ENCODE results near the gene GPR107. TPM values are rescaled to one million over a fixed set of nuclear protein-coding genes. Genes with fewer than 3 reads are reported as not detected.

GPR107 gene
- total RNA-seq, 1 donor from 2014 or later = 41.0 TPM

DNA sequence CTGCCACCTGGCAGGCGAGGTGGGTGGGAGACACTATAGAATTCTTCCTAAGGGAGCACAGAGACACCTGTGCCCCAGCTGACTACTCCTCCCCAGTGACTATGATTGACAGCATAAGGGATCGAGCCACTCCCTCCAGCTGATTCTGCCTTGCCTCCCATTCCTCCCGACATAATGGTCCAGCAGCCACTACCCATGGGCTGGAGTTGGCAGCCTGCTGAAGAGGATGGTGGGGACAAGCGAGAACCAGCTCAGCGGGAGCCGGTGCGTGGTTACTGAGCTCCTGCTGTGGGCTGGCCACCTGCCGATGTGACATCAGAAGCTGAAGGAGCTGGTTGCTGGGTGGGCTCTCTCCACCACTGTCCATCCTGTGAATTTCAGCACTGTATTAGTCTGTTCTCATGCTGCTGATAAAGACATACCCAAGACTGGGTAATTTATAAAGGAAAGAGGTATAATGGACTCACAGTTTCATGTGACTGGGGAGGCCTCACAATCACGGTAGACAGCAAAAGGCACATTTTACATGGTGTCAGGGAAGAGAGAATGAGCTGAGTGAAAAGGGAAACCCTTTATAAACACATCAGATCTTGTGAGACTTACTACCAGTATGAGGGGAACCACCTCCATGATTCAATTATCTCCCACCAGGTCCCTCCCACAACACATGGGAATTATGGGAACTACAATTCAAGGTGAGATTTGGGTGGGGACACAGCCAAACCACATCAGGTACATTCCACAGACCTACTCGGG is 106.4 kb downstream of the GPR107 start:
- no peak for DNase-seq (ENCODE audit: low read depth)

DNA sequence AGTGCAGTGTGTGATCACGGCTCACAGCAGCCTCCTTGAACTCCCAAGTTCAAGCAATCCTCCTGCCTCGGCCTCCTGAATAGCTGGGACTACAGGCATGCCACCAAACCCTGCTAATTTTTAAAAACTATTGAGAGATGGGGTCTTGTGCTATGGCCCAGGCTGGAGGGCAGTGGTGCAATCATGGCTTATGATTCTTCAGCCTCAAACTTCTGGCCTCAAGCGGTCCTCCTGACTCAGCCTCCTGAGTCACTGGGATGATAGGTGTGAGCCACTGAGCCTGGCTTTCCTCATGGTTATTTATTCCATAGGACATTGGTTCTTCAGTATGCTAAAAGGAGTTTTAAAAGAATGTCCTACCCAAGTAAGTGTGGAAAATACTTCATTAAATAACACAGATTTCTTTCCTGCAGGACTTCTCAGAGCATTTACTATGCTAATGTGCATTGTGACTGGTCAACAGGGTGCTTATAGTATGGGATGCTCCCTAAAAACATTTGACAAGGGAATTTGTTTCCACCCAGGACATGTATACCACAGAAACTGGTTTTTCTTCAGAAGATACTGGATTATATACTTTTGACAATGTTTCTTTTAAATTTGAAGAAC is 107.3 kb downstream of the GPR107 start:
- DNase-seq (ENCODE audit: low read depth) = no peak

DNA sequence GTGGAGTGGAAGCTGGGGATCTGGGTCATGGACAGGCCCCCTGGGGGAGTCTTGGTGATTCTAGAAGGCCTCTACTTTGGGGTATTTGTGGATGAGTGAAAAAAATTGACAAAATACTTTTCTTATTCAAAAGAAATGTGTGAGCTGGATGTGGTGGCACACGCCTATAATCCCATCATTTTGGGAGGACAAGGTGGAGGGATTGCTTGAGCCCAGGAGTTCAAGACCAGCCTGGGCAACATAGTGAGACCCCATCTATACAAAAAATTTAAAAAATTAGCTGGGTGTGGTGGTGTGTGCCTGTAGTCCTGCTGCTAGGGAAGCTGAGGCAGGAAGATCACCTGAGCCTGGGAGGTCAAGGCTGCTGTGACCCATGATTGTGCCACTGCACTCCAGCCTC is 111.9 kb downstream of the GPR107 start:
- DNase-seq (ENCODE audit: low read depth) = no peak

DNA sequence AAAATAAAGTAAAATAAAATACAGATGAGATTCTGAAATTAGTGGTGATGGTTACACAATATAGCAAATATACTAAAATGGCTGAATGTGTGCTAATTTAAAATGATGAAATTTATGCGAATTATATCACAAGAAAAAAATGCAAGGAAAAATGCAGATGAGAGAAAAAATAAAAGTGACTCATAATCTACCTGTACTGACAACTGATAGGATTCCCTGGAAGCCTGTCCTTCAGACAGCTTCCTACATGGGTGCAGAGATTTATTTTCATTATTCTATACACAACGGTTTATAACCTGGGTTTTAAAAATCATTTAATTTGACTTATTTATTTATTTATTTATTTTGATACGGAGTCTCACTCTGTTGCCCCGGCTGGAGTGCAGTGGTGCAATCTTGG is 112.7 kb downstream of the GPR107 start:
- no peak for DNase-seq (ENCODE audit: low read depth)

DNA sequence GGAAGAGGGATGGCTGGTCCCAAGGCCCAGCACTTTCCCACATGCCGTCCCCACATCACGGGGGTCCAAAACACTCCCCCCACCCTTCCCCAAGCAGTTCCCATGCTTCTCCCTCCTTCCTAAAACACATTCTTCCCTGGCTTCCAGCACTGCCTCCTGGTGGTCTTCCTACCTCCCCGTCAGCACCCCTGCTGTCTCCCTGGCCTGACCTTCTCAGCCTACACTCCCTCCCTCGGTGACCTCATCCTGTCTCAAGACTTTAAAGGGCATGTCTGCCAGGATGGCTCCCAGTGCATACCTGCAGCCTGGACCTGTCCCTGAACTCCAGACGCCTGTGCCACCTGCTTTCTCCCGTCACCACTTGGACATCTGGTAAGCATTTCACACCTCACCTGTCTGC is 114.2 kb downstream of the GPR107 start:
- DNase-seq (ENCODE audit: low read depth) = no peak

DNA sequence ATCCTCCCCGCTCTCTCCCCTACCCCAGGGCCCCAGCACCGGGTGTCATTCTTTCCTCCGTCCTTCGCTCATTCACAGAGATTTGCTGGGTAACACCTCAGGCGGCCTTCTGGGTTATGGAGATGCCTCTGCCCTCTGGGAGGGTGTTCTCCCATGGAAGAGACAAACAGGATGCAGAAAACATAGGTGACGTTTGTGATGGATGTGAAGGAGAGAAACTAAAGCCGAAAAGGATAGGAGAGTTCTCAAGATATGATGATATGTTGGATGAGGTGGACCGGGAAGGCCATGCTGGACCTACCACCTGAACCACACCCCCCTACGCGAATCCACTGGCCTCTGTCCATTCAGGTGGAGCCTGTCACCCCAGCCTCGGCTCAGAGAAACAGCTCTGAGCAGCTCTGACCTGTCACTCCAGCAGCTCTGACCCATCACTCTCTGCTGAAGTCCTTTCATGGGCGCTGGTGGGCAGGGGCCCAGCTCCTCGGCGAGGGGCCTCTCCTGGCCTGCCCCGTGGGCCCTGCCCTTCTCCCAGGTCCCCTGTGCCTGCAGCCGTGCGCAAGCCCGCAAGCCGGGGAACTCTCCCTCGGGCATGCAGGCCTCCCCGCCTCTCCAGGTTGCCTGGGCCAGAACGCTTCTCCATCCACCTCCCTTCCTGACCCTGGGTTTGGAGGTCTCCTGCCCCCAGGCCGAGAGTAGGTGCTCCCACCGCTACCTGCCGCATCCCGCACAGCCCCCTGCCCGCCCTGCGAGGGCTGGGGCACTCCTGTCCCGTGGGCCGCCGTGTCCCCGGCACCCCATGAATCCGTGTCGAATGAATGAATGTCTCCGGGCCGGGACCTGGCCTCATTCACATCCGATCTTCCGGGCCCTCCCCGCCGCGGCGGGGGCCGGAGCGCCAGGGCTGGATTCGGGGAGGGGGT is 117.8 kb downstream of the GPR107 start:
- DNase-seq (ENCODE audit: low read depth) = no peak

DNA sequence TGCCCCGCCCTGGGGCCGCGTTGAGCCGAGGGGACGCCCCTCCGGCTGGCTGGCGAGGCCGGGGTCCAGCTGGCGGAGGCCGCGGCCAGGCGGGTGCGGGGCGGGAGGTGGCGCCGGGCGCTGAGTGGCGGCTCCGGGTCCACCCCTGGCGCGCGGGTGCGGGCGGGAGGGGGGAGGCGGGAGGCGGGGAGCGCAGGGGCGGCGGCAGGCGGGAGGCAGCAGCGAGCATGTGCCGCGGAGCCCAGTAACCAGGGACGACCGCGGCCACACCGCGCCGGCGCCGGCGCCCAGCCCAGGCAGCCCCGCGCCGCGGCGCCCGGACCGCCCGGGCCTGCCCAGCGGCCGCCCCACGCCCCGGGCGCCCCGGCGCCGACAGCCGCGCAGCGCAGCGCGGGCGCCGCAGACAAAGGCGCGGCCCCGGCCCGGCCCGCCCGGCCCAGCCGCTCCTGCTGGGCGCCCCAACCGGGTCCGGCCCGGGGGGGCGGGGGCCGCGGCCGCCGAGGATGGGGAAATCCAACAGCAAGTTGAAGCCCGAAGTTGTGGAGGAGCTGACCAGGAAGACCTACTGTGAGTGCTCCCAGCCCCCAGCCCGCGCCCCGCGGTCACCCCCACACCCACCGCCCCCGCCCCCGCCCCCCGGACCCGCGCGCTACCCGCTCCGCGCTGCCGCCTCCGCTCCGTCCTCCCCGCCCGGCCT is 118.6 kb downstream of the GPR107 start, which contains the start of gene NCS1:
Gene NCS1 (plus strand): TSS at position 244 of the 697 bp plus-strand sequence. CDS start 260 bp downstream, at position 504.
- no peak for DNase-seq (ENCODE audit: low read depth)

DNA sequence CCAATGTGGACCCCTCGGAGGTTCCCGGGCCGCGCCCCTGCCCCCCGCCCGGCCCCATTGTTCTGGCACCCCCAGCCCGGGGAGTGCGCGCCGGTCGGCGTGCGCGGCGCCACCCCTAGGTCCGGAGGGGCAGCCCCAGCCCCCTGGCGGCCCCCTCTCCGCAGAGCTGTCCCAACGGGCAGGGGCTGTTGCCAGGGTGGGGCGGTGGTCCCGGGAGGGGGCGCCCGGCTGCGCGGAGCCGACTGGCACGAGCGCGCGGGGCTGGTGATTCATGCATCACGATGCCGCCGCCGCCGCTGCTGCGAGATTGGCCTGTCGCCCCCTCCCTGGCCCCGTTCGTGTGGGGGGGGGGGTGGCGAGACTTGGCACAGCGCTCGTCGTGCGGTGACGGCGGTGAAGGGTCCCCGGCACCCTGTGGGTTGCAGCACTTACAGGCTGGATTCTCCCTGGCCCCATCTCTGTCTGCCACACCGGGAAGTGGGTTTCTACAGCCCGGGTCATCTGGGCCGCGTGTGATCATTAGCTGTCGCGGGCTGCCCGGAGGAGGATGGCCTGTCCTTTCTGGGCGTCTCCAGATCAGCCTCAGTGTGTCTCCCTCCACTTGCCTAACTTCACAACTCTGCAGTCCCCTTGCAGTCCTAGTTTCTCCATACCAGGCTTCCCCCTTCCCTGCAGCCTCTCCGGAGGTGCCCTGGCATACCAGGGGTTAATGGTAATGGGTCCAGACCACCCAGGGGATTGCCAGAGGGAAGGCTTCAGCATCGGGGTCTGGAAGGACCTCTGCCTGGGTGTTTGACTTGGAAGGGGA is 119.4 kb downstream of the GPR107 start:
- no peak for DNase-seq (ENCODE audit: low read depth)

DNA sequence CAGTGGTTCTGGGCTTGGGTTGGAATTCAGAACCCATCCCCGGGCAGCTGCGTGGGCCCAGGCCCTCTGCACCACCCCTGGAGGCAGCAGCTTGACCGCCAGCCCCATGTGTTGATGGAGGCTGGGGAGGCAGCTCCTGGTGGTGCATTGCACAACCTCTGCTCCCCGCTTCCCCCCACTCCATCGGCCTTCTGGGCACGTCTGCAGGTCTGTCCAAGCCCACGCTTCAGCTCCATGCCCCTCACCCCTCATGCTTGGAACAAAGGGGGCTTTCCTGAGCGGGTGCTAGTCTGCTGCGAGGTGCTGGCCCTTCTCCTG is 119.9 kb downstream of the GPR107 start:
- DNase-seq (ENCODE audit: low read depth) = no peak

DNA sequence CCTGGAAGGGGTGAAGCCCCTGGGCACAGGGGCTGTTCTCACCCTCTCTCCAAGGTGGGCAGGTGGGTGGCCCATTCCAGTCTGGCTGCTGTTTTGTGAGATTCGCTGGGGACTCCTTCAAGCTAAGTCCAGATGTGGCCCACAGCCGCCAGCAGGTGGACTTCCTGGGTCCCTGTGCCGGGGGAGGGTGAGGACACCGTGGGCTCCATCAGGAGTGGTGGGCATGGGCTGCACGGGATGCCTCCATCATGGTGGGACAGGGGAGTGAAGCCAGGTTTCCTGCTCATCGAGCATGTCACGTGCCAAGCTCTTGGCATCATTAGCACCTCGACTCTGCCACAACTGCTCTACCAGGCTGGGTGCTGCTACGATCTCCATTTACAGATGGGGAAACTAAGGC is 120.3 kb downstream of the GPR107 start:
- no peak for DNase-seq (ENCODE audit: low read depth)

DNA sequence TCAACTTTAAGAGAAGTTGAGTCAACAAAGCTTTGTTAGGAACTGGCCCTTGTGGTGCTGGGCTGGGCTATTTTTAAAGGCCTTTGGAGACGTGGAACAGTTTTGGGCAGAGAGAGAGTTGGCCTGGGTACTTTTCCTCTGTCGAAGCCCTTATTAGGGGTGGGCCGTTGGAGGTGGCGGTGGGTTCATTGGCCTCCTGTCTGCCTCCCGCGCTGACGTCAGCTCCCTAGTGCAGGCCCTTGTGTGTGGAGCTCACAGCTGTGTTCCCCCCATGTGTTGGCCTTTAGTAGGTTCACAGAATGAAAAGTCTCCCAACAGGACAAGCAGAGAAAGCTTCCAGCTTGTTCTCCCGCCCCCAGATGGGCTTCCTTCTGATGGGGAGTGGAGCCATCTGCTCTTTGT is 121.2 kb downstream of the GPR107 start:
- DNase-seq (ENCODE audit: low read depth) = no peak

DNA sequence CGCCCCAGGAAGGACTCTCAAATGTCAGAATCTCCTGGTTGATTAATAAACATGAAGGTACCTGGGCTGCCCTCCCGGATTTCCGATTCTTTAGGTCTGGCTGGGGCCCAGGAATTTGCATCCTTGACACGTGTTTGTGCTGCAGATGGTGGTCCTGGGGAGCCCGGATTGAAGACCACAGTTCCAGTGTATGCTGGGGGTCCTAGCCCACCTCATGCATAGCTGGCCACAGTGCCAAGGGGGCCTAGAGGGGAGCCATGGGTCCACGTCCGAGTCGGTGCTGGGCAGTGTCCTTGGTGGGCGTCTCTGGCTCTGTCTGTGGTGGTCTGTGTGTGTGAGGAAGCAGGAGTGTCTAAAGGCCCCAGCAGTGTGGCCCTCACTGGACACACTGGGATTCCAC is 121.6 kb downstream of the GPR107 start:
- DNase-seq (ENCODE audit: low read depth) = no peak

DNA sequence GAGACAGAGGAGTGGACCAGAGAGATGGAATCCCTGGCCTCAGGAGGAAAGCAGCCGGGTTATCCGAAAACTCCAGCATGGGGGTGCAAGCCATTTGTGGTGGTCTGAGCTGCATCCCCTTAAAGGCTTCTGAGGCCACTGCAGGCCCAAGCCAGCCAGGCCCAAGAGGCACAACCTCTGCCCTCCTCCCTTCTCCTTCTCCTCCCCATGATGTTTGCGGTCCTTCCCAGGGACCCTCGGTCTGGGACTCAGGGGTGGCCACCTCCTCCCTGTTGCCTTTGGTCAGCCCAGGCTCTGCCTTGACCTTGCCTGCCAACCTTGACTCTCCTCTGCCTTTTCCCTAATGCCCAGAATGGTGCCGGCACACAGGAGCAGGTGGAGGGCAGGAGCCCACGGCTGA is 123.1 kb downstream of the GPR107 start:
- no peak for DNase-seq (ENCODE audit: low read depth)

DNA sequence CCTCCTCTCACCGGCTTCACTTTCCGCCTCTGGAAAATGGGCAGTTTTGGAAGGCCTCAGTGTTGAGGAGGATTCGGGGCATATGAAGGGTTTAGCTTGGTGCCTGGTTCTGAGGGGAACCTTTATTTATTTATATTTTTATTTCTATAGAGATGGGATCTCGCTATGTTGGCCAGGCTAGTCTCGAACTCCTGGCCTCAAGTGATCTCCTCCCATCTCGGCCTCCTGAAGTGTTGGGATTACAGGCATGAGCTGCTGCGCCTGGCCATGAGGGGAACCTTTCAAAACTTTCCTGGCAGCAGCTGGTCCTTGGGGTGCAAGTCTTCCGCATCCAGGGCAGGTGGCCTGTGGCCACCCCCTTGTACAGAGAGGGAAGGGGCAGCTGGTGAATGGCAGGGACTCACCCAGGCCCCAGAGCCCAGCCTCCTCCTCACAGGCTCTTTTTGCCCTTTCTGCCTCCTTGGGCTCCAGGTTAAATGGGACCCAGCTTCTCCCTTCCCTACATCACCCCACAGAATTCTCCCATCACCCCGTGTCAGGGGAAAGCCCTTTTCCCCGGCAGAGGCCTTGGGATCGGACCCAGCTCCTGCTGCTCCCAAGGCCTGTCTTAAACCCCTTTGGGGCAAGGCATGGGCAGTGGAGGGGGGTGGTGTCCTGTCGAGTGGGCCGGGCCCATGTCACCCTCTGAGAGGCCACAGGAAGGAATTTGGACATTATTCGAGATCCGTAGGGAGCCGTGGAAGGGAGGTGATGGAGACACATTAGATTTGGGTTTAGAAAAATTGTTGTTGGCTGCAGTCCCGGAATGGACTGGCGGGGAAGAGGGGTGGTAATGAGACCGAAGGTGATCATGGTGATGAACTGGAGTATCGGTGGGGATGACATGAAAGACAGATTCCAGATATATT is 124.4 kb downstream of the GPR107 start:
- DNase-seq (ENCODE audit: low read depth) = no peak

DNA sequence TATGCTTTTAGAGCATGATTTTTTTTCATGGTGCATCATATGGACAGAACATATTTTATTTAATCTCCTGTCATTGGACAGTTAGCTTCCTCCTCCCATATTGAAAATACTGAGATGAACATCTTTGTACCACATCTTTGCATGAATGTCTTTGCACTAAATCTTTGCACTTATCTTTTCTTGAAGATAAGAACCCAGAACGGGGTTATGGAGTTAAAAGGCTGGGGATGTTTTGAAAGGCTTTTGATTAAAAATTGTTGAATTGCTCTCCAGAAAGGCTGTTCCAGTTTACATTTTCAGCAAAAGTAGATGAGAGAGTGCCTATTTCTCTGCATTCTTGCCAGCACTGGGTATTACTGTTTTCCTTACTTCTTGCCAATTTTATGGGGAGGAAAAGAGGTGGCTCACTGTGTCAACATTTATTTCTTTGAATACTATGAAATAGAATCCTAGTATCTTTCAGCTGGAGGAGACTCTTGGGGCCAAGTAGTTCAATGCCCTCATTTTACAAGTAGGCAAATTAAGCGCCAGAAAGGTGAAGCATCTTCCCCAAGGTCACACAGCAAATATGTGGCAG is 125.7 kb downstream of the GPR107 start:
- DNase-seq (ENCODE audit: low read depth) = no peak

DNA sequence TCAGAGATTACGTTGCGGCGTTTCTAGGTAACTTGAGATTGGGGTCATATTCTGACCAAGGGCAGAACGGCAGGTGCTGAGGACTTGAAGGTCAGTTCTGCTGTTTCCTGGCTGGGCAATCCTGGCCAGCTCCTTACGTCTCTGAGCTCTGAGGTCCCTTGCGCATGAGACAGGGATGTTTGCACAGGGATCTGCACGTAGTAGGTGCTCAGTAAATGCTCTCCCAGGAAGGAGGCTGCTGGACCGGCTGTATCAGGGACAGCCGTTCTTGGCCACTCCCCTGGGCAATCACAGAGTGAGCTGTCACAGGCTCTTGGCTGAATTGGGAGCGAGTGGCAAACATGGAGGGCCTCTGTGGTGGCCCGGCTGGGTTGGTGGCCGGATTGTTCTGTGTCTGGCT is 126.8 kb downstream of the GPR107 start:
- DNase-seq (ENCODE audit: low read depth) = no peak

DNA sequence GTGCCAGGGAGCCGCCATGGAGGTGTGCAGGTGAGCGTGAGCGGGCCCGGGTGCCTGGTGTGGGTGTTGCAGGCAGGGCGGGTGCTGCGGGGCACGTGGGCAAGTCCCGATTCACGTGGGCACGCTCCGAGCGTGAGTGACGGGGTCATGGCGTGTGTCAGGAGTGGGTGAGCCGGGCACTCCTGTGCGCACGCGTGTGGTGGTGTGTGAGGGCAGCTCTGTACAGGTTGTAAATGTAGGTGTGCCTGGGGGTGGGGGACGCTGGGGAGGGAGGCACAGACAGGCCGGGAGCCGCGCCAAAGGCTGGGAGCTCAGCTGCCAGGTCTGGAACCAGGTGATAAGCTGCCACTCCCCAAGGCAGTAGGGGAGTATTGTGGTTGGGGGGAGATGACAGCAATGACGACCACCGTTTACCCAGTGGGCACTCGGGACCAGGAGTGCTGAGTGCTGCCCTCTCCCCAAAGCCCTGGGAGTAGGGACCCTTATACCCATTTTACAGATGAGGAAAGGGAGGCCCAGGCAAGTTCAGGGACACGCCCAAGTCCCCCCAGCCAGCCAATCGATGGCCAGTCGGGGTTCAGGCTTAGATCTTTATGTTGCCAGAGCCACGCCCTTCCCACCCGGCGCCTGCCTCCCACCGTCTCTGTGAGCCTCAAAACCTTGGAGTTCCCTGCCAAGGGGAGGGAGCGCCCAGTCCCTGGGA is 128.1 kb downstream of the GPR107 start:
- DNase-seq (ENCODE audit: low read depth) = no peak

DNA sequence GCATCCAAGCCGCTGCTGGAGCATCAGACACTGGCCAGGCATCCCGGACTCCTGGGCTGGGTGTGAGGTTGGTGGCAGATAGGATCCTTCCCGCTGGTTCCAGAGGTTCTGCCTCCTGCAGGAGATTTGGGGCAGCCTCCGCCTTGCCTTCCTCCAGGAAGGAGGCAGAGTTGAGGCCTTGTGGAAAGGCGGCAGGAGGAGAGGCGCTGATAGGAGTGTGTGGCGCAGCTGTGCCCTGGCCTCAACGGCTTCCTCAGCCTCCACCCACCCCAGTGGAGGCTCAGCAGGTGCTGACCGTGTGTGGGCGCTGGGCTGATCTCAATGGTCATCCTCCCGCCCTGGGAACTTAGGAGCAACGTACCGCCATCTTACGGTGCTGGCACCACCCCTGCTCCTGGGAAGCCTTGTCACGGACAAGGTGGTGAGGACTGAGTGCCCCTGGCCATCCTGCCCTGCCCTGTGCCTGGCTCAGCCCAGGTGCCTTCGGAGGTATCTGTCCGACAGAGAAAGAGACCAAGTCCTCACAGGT is 128.7 kb downstream of the GPR107 start:
- DNase-seq (ENCODE audit: low read depth) = no peak

All from renal cortical epithelial cell (primary cell).